Cardiac muscle cell (in vitro differentiated cells and primary cell): ENCODE measurements around the gene NFE2. TPM values are rescaled to one million over a fixed set of nuclear protein-coding genes. Genes with fewer than 3 reads are reported as not detected.
"Not testable (repeated sequence)": the region's sequence is repeated elsewhere in the genome, so short reads cannot be mapped to it uniquely, and the experiment has no call there.

ENCODE experiments used
- DNase-seq, 2 donors: peaks; one replicate each; pipeline versions ENCODE4 v3.0.0 to v3.0.0-alpha.2; 2010 to 2017; ENCODE audit warnings: low read depth in 1 of 2, low spot score in 1 of 2
- H3K27ac ChIP-seq: fragments of 200-600 bp; sonication (generic); 2 replicates; pipeline ENCODE4 v1.5.1; 2016
- H3K27me3 ChIP-seq: fragments of 200-600 bp; sonication (generic); 2 replicates; pipeline ENCODE4 v1.6.0; 2016; ENCODE audit warnings: control low read depth
- H3K36me3 ChIP-seq: fragments of 200-600 bp; sonication (generic); 2 replicates; pipeline ENCODE4 v1.5.1; 2016; ENCODE audit warnings: control low read depth
- H3K4me1 ChIP-seq: fragments of 200-600 bp; sonication (generic); 2 replicates; pipeline ENCODE4 v1.8.1; 2017; ENCODE audit warnings: low read depth, mild to moderate bottlenecking, mixed run types
- H3K4me3 ChIP-seq: fragments of 200-600 bp; sonication (generic); 2 replicates; pipeline ENCODE4 v1.5.1; 2016; ENCODE audit warnings: mild to moderate bottlenecking
- H3K9me3 ChIP-seq: fragments of 200-600 bp; sonication (generic); 2 replicates; pipeline ENCODE4 v1.5.1; 2017; ENCODE audit warnings: low read depth, mild to moderate bottlenecking, control low read depth
- polyA plus RNA-seq: library from polyadenylated mRNA; unstranded; fragments of >200 nt; fragmentation: Nextera tagmentation; extraction: Ambion mirVana; gene quantifications from 2 replicates; pipeline ENCODE4 v1.2.1, GENCODE V29; 2016
- total RNA-seq: library from RNA; depleted of rRNA; stranded (reverse); fragments of >200 nt; gene quantifications from 2 replicates; pipeline ENCODE4 v1.2.3, GENCODE V29; 2016
- TF ChIP-seq, protein P1 (sequence below): IDR thresholded peaks from 2 replicates; pipeline ENCODE4 v1.5.1; 2012; ENCODE audit warnings: low read depth, mild to moderate bottlenecking, low read length

The NFE2 gene
- total and polyA plus RNA-seq, 2 experiments from 2014 or later = 4.9 to 8.4 TPM

DNA sequence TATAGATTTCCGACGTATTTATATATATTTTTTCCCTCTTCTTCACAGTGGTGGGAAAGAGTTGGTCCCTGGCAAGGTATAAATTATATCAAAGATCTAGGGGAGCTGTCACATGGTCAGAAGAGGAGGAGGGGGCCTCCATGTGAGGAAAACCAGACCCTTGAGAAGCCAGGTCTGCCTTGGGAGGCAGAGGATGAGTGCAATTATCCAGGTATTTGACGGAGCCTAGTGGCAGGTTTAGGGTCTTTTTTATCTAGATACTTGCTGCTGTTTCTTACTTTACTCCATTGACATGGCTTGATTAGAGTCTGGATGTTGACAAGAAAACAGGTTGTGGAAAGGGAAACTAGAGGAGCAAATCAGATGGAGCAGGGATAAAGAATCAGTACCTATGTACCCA is 29.6 kb upstream of the NFE2 start:
- Histone ChIP-seq H3K36me3 (no peaks in the 10 kb centered on the region), H3K27ac (peak overlapping the region; percentile 71), H3K27me3 (no peaks in the 10 kb centered on the region), H3K4me3 (no peak overlapping the region), H3K9me3 (no peaks in the 10 kb centered on the region), H3K4me1 (peaks cover 14% of the 10 kb centered on the region)
- no peak for DNase-seq
- TF ChIP-seq, protein P1, sequence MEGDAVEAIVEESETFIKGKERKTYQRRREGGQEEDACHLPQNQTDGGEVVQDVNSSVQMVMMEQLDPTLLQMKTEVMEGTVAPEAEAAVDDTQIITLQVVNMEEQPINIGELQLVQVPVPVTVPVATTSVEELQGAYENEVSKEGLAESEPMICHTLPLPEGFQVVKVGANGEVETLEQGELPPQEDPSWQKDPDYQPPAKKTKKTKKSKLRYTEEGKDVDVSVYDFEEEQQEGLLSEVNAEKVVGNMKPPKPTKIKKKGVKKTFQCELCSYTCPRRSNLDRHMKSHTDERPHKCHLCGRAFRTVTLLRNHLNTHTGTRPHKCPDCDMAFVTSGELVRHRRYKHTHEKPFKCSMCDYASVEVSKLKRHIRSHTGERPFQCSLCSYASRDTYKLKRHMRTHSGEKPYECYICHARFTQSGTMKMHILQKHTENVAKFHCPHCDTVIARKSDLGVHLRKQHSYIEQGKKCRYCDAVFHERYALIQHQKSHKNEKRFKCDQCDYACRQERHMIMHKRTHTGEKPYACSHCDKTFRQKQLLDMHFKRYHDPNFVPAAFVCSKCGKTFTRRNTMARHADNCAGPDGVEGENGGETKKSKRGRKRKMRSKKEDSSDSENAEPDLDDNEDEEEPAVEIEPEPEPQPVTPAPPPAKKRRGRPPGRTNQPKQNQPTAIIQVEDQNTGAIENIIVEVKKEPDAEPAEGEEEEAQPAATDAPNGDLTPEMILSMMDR = no peak

DNA sequence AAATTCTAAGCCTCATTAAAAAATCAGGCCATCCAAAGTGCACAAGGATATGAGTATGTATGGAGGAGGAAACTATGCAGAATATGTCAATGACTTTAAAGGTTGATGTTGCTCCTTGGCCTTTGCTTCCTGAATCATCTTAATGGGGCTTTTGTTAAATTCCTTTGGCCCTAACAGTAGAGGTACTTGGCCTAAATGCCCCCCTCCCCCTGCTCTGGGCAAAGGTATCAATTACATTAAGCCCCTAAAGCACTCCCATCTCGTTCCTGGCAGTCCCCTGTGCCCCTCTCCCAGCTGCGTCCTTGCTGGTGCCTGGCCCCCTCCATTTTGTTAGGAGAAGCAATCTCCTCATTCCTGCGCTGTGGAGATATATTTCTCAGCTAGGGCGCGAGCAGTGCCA is 28.9 kb upstream of the NFE2 start:
- Histone ChIP-seq H3K4me1 (peaks cover 14% of the 10 kb centered on the region), H3K27ac (peak overlapping the region; percentile 71), H3K4me3 (no peak overlapping the region), H3K27me3 (no peaks in the 10 kb centered on the region), H3K9me3 (no peaks in the 10 kb centered on the region), H3K36me3 (no peaks in the 10 kb centered on the region)
- TF ChIP-seq, protein P1 = no peak
- DNase-seq = no peak

DNA sequence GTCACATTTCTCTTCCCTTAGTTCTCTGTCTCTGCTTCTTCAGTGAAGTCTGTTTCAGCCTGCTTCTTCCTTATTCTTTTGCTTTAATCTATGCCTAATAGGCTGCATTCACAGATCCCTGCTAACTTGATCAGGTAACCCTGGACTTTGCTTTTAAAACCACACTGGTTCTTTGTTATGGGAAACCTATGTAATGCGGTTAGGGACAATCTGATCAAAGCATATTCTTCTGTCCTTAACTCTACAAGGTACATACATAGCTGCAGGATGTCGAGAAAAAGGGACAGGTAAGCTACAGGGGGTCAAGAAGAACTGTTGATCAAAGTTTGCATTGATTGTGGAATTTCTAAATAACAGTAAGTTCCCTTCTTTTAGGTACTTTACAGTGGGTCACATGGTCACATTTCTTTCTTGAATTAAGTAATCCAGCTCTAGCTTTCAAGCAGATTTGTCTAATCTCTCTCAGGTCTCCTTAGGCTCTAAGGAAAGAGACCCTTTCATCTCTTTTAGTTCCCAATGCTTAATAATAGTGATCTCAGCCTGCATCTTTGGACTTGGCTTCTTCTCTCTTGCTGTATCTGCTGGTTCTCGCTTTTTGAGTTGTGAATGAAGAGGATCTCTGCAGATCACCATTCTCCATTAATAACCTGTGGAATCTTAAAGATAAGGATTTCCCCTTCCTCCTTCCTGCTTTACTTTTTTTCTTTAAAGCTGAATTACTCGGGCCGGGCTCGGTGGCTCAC is 28.0 kb upstream of the NFE2 start:
- no peaks in the 10 kb centered on the region for H3K36me3 ChIP-seq
- peaks cover 14% of the 10 kb centered on the region for H3K4me1 ChIP-seq
- H3K9me3 ChIP-seq = no peaks in the 10 kb centered on the region
- DNase-seq = no peak
- H3K27ac ChIP-seq = peak overlapping the region; percentile 71
- TF ChIP-seq, protein P1 = no peak
- no peak overlapping the region for H3K4me3 ChIP-seq
- no peaks in the 10 kb centered on the region for H3K27me3 ChIP-seq

DNA sequence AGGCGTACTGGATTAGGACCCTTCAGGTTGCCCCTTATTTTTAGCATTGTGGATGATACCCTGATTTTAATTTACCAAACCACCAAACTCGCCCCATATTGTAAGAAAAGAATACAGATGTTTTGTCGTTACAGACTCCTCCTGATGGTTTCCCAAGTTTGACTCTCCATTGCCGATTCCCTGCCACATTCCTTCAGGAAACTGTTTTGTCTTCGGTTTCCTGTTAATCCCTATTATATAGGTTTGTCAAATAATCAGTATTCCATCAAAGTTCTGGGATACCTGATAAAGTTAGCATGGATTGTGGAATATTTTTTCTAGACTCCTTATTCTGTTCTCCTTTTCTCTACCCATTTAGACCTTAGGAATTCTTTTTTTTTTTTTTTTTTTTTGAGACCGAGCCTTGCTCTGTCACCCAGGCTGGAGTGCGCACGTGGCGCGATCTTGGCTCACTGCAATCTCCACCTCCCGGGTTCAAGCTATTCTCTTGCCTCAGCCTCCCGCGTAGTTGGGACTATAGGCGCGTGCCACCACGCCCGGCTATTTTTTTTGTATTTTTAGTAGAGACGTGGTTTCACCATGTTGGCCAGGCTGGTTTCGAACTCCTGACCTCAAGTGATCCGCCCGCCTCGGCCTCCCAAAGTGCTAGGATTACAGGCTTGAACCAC is 24.8 kb upstream of the NFE2 start:
- H3K36me3 ChIP-seq, H3K9me3 ChIP-seq, H3K27me3 ChIP-seq: not testable (repeated sequence)
- peak overlapping the region; percentile 86 for H3K27ac ChIP-seq
- H3K4me1 ChIP-seq = peaks cover 14% of the 10 kb centered on the region
- peak overlapping the region; percentile 72 for H3K4me3 ChIP-seq
- peak in 1 of 2 donors; percentile 29 for DNase-seq

DNA sequence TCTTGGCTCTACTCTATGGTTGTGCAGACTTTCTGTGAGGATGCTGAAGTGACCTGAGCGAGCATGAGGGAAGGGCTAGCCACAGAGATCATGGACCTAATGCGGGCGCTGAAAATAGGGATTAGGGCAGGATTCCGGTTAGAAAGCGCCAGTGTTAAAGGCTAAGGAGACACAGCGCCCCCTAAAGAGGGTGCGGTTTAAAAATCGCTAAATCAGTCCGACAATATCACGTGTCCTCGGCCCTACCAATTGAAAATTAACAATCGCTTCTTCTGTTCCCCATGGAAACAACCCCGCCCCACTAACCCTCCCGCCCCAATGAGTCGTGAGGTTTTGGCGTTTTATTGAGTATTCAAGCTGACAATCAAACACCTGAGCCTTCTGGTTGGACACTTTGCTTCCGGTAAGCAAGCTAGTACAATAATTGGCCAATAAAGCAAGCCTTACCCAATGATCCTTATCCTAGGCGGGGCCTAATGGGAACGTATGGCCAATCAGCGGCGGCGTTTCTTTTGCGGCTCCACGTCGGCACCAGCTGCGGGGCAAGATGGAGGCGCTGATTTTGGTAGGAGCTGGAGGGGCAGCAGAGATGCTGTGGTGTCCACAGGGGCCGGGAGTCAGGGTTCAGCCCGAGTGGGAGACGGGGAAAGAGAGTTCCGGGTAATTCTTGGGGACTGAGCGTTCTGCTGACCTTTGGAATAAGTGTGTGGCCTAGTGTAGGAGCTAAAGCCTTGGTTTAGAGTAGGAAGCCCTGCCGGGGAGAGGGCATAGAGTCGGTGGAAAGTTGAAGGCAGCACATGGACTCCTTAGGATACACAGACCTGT is 24.0 kb upstream of the NFE2 start, which contains the start of gene COPZ1:
COPZ1 (plus strand) TSS at position 515 of the 825 bp plus-strand sequence; CDS start at position 548, 33 bp downstream.
- no peaks in the 10 kb centered on the region for H3K27me3 ChIP-seq
- peaks cover 9% of the 10 kb centered on the region for H3K4me1 ChIP-seq
- TF ChIP-seq, protein P1 = peak; percentile 80
- peak within 1 kb of the TSS; percentile 72 for H3K4me3 ChIP-seq
- no peaks in the 10 kb centered on the region for H3K9me3 ChIP-seq
- no peaks in the 10 kb centered on the region for H3K36me3 ChIP-seq
- DNase-seq = peak; percentile 98 to 100
- peak within 1 kb of the TSS; percentile 86 for H3K27ac ChIP-seq
